Gastrocnemius medialis (tissue), 4 donors: ENCODE data around the gene AIMP1.

Experiments
- POLR2A ChIP-seq, 2 donors: fragments of 450-650 bp; IDR thresholded peaks; one replicate each; pipeline ENCODE4 v1.6.1; 2017; ENCODE audit warnings: antibody characterized with exemption in 2 of 2, mild to moderate bottlenecking in 2 of 2, moderate library complexity in 2 of 2
- TF ChIP-seq, protein P1 (sequence below), 5 experiments: fragments of 450-650 bp in 3 of 5; fragments of 200-600 bp in 2 of 5; sonication (generic) in 2 of 5; IDR thresholded peaks in 4 of 5; conservative IDR thresholded peaks in 1 of 5; 1 replicate in 4 of 5; 2 replicates in 1 of 5; pipeline ENCODE4 v1.5.1; 2016 to 2019; ENCODE audit warnings: antibody characterized with exemption in 5 of 5, mild to moderate bottlenecking in 3 of 5, moderate library complexity in 3 of 5

DNA sequence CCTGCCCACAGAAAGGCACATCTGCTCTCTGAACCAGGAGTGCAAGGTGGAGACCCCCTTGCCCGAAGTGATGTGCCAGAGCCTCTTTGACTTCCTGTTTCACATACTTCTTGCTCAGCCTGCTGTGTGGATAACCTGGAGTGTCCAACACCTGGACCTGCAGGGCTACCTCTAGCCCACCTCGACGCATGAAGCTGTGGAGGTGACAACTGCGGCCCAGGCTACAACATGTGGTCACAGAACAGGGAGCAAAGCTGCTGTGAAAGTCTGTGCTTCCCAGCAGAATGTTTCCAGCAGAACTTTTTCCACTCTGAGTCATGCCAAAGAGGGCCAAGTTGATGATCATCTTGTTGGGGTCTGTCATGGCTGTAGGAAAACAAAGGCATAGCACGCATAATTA is 50.7 kb downstream of the AIMP1 start:
- TF ChIP-seq, protein P1, sequence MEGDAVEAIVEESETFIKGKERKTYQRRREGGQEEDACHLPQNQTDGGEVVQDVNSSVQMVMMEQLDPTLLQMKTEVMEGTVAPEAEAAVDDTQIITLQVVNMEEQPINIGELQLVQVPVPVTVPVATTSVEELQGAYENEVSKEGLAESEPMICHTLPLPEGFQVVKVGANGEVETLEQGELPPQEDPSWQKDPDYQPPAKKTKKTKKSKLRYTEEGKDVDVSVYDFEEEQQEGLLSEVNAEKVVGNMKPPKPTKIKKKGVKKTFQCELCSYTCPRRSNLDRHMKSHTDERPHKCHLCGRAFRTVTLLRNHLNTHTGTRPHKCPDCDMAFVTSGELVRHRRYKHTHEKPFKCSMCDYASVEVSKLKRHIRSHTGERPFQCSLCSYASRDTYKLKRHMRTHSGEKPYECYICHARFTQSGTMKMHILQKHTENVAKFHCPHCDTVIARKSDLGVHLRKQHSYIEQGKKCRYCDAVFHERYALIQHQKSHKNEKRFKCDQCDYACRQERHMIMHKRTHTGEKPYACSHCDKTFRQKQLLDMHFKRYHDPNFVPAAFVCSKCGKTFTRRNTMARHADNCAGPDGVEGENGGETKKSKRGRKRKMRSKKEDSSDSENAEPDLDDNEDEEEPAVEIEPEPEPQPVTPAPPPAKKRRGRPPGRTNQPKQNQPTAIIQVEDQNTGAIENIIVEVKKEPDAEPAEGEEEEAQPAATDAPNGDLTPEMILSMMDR (IDR thresholded peaks at IDR 0.05 in 4 of 5, conservative IDR thresholded peaks at IDR 0.05 in 1 of 5): no peak
- TF ChIP-seq POLR2A (IDR thresholded peaks at IDR 0.05): no peak
